ENCODE measurements around the gene REL. TPM values are rescaled to one million over a fixed set of nuclear protein-coding genes. Genes with fewer than 3 reads are reported as not detected.
"Not testable (repeated sequence)": the region's sequence is repeated elsewhere in the genome, so short reads cannot be mapped to it uniquely, and the experiment has no call there.

REL gene
- total RNA-seq, 1 experiment from 2014 or later: 57.0 TPM

GRCh38 chr2:60901296-60901695 lies 19.9 kb downstream of the REL start:
- H3K36me3 ChIP-seq (ENCODE audit: insufficient read depth, low read length): peaks cover 84% of the 10 kb centered on the region
- H3K79me2 ChIP-seq (ENCODE audit: low read length): peaks cover 76% of the 10 kb centered on the region
- H2AFZ ChIP-seq (ENCODE audit: low read length): not testable (repeated sequence)

GRCh38 chr2:60905867-60906266 lies 24.5 kb downstream of the REL start:
- not testable (repeated sequence) for H3K27ac ChIP-seq (ENCODE audit: low read length); H3K4me1 ChIP-seq (ENCODE audit: low read length); DNase-seq; H4K20me1 ChIP-seq (ENCODE audit: insufficient read depth, low read depth, low read length); H3K27me3 ChIP-seq (ENCODE audit: low read length); H2AFZ ChIP-seq (ENCODE audit: low read length); H3K9me2 ChIP-seq (replicated peaks; ENCODE audit: insufficient read depth, low read length); H3K9me3 ChIP-seq (ENCODE audit: low read length); H3K4me2 ChIP-seq (ENCODE audit: low read depth, low read length, poor library complexity, severe bottlenecking); H3K9ac ChIP-seq (ENCODE audit: low read length); H3K4me3 ChIP-seq (ENCODE audit: low read length)
- peaks cover 68% of the 10 kb centered on the region for H3K36me3 ChIP-seq (ENCODE audit: insufficient read depth, low read length)
- peaks cover 55% of the 10 kb centered on the region for H3K79me2 ChIP-seq (ENCODE audit: low read length)

More at GRCh38 chr2:60901296-60901695, 19.9 kb downstream of the REL start:
- H3K4me1 ChIP-seq (ENCODE audit: low read length): peaks cover 12% of the 10 kb centered on the region; the same call in 1 of the 2 replicates
- not testable (repeated sequence) for H3K27me3 ChIP-seq (ENCODE audit: low read length); DNase-seq; H3K9ac ChIP-seq (ENCODE audit: low read length); H3K4me3 ChIP-seq (ENCODE audit: low read length); H3K27ac ChIP-seq (ENCODE audit: low read length); H3K9me2 ChIP-seq (replicated peaks; ENCODE audit: insufficient read depth, low read length); H4K20me1 ChIP-seq (ENCODE audit: insufficient read depth, low read depth, low read length); H3K4me2 ChIP-seq (ENCODE audit: low read depth, low read length, poor library complexity, severe bottlenecking); H3K9me3 ChIP-seq (ENCODE audit: low read length)

DNA sequence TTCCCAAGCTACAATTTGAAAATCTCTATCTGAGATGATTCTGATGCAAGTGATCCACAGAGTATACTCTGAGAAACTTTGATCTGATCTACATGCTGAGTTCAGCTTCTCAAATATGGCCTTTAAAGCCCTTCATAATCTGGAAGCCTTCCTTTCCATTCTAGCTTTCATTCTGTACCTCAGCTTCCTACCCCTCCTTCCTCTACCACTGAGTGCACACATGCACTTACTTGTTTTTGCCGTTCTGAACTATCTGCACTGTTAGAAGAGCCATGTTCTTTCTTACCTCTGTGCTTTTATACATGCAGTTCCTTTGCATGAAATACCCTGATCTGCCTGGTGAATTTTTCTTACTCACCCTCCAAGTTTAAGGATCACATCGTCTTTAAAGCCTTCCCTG lies 25.0 kb downstream of the REL start:
- H3K4me3 ChIP-seq (ENCODE audit: low read length): no peak overlapping the region
- H3K36me3 ChIP-seq (ENCODE audit: insufficient read depth, low read length): peaks cover 66% of the 10 kb centered on the region
- H3K27me3 ChIP-seq (ENCODE audit: low read length): no peaks in the 10 kb centered on the region
- no peak overlapping the region for H3K27ac ChIP-seq (ENCODE audit: low read length)
- H3K9ac ChIP-seq (ENCODE audit: low read length): no peak overlapping the region
- H3K9me3 ChIP-seq (ENCODE audit: low read length): no peaks in the 10 kb centered on the region
- 0 out of 2 replicates have a peak, but pooled peaks cover 2% of the 10 kb centered on the region for H3K4me1 ChIP-seq (ENCODE audit: low read length)
- DNase-seq: no peak
- no peak overlapping the region for H2AFZ ChIP-seq (ENCODE audit: low read length)
- H3K9me2 ChIP-seq (replicated peaks; ENCODE audit: insufficient read depth, low read length): no peaks in the 10 kb centered on the region
- H3K4me2 ChIP-seq (ENCODE audit: low read depth, low read length, poor library complexity, severe bottlenecking): no peak overlapping the region
- H3K79me2 ChIP-seq (ENCODE audit: low read length): peaks cover 56% of the 10 kb centered on the region
- no peaks in the 10 kb centered on the region for H4K20me1 ChIP-seq (ENCODE audit: insufficient read depth, low read depth, low read length)

GRCh38 chr2:60907329-60907728 lies 26.0 kb downstream of the REL start:
- Histone ChIP-seq H3K4me2 (ENCODE audit: low read depth, low read length, poor library complexity, severe bottlenecking) (no peak overlapping the region), H3K36me3 (ENCODE audit: insufficient read depth, low read length) (peaks cover 57% of the 10 kb centered on the region), H3K9ac (ENCODE audit: low read length) (no peak overlapping the region), H3K27me3 (ENCODE audit: low read length) (no peaks in the 10 kb centered on the region), H3K27ac (ENCODE audit: low read length) (no peak overlapping the region), H2AFZ (ENCODE audit: low read length) (no peak overlapping the region), H3K79me2 (ENCODE audit: low read length) (peaks cover 49% of the 10 kb centered on the region), H3K4me1 (ENCODE audit: low read length) (0 out of 2 replicates have a peak, but pooled peaks cover 2% of the 10 kb centered on the region), H4K20me1 (ENCODE audit: insufficient read depth, low read depth, low read length) (no peaks in the 10 kb centered on the region), H3K4me3 (ENCODE audit: low read length) (no peak overlapping the region), H3K9me2 (replicated peaks; ENCODE audit: insufficient read depth, low read length) (no peaks in the 10 kb centered on the region), H3K9me3 (ENCODE audit: low read length) (no peaks in the 10 kb centered on the region)
- no peak for DNase-seq

DNA sequence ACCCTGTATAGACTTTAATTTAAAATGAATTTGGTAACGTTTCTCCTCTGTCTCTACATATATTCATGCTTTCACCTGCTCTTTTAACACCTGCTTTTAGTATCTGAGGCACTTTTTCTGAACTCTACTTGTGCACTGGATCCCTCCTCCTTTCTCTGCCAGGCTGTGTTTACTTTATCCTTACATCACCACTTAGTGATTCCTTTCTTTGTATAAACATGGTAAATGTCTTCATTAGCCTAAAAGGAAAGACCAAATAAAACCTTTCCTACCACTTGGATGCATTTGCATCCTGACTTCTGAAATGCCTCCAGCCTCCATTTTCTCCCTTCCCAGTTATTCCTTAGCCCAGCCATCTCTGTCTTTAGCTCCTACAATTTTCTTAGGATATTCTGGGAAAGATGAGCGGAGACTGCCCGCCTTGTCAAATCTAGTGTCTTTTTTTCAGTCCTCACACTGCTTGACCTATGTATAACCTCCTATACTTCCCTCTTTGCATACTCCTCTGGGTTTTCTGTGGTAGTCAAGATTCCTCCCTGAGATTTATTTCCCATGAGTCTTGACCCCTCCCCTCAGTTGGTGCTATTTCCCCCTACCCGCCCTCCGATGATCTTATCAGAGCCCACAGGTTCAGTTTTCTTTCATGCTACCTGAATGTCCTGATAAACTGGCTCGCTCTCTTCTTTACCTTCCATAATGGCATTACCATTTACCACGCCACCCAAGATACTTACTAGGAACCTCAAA lies 44.8 kb downstream of the REL start:
- Histone ChIP-seq H3K9ac (ENCODE audit: low read length) (no peak overlapping the region), H3K36me3 (ENCODE audit: insufficient read depth, low read length) (peaks cover 72% of the 10 kb centered on the region), H3K4me2 (ENCODE audit: low read depth, low read length, poor library complexity, severe bottlenecking) (no peak overlapping the region), H4K20me1 (ENCODE audit: insufficient read depth, low read depth, low read length) (no peaks in the 10 kb centered on the region), H3K79me2 (ENCODE audit: low read length) (peaks cover 32% of the 10 kb centered on the region), H3K4me1 (ENCODE audit: low read length) (no peaks in the 10 kb centered on the region), H3K9me3 (ENCODE audit: low read length) (peaks cover 6% of the 10 kb centered on the region), H3K4me3 (ENCODE audit: low read length) (no peak overlapping the region), H3K27ac (ENCODE audit: low read length) (no peak overlapping the region), H3K9me2 (replicated peaks; ENCODE audit: insufficient read depth, low read length) (no peaks in the 10 kb centered on the region), H3K27me3 (ENCODE audit: low read length) (no peaks in the 10 kb centered on the region), H2AFZ (ENCODE audit: low read length) (no peak overlapping the region)
- DNase-seq: no peak

GRCh38 chr2:60926741-60927552 lies 45.6 kb downstream of the REL start:
- Histone ChIP-seq H3K4me2 (ENCODE audit: low read depth, low read length, poor library complexity, severe bottlenecking) (no peak overlapping the region), H3K9me3 (ENCODE audit: low read length) (peaks cover 6% of the 10 kb centered on the region), H3K4me3 (ENCODE audit: low read length) (no peak overlapping the region), H2AFZ (ENCODE audit: low read length) (no peak overlapping the region), H3K9ac (ENCODE audit: low read length) (no peak overlapping the region), H3K9me2 (replicated peaks; ENCODE audit: insufficient read depth, low read length) (no peaks in the 10 kb centered on the region), H3K27ac (ENCODE audit: low read length) (no peak overlapping the region), H3K4me1 (ENCODE audit: low read length) (no peaks in the 10 kb centered on the region), H3K27me3 (ENCODE audit: low read length) (no peaks in the 10 kb centered on the region), H4K20me1 (ENCODE audit: insufficient read depth, low read depth, low read length) (no peaks in the 10 kb centered on the region), H3K79me2 (ENCODE audit: low read length) (peaks cover 31% of the 10 kb centered on the region), H3K36me3 (ENCODE audit: insufficient read depth, low read length) (peaks cover 71% of the 10 kb centered on the region)
- no peak for DNase-seq

GRCh38 chr2:60932061-60932460 lies 50.7 kb downstream of the REL start:
- not testable (repeated sequence) for DNase-seq

GRCh38 chr2:60932954-60933353 lies 51.6 kb downstream of the REL start:
- Histone ChIP-seq H3K9me2 (replicated peaks; ENCODE audit: insufficient read depth, low read length) (no peaks in the 10 kb centered on the region; the same call in 1 of the 2 replicates), H3K27me3 (ENCODE audit: low read length) (no peaks in the 10 kb centered on the region), H3K79me2 (ENCODE audit: low read length) (peaks cover 27% of the 10 kb centered on the region), H3K9ac (ENCODE audit: low read length) (no peak overlapping the region), H3K4me3 (ENCODE audit: low read length) (no peak overlapping the region), H3K9me3 (ENCODE audit: low read length) (no peaks in the 10 kb centered on the region), H3K27ac (ENCODE audit: low read length) (no peak overlapping the region), H4K20me1 (ENCODE audit: insufficient read depth, low read depth, low read length) (no peaks in the 10 kb centered on the region), H2AFZ (ENCODE audit: low read length) (no peak overlapping the region), H3K4me1 (ENCODE audit: low read length) (peaks cover 20% of the 10 kb centered on the region), H3K36me3 (ENCODE audit: insufficient read depth, low read length) (peaks cover 64% of the 10 kb centered on the region), H3K4me2 (ENCODE audit: low read depth, low read length, poor library complexity, severe bottlenecking) (no peak overlapping the region)
- peak; percentile 60 for DNase-seq

More at GRCh38 chr2:60932061-60932460, 50.7 kb downstream of the REL start:
- not testable (repeated sequence) for H3K9ac ChIP-seq (ENCODE audit: low read length); H3K4me3 ChIP-seq (ENCODE audit: low read length); H3K4me2 ChIP-seq (ENCODE audit: low read depth, low read length, poor library complexity, severe bottlenecking); H3K27ac ChIP-seq (ENCODE audit: low read length); H4K20me1 ChIP-seq (ENCODE audit: insufficient read depth, low read depth, low read length); H3K27me3 ChIP-seq (ENCODE audit: low read length); H3K9me2 ChIP-seq (replicated peaks; ENCODE audit: insufficient read depth, low read length); H2AFZ ChIP-seq (ENCODE audit: low read length); H3K9me3 ChIP-seq (ENCODE audit: low read length)
- Histone ChIP-seq H3K36me3 (ENCODE audit: insufficient read depth, low read length) (peaks cover 64% of the 10 kb centered on the region), H3K79me2 (ENCODE audit: low read length) (peaks cover 32% of the 10 kb centered on the region), H3K4me1 (ENCODE audit: low read length) (peaks cover 20% of the 10 kb centered on the region)
